ENCODE results near the gene FANCD2.

DNA sequence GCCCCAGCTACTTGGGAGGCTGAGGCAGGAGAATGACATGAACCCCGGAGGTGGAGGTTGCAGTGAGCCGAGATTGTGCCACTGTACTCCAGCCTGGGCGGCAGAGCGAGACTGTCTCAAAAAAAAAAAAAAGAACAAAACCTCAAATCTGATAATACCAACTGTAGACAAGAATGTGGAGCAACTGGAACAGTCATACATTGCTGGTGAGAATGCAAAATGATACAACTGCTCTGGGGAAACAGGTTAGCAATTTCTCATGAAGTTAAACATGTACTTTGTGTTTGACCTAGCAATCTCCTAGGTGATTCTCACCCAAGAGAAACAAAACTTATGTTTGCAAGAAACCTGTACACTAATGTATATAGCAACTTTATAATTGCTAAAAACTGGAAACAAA lies 110.9 kb downstream of the FANCD2 start:
- TF ChIP-seq CTCF (IDR thresholded peaks at IDR 0.05) (no peak), POLR2A (IDR thresholded peaks at IDR 0.05) (no peak)

All from heart left ventricle (tissue), 13 donors.